T-cell (primary cell): ENCODE measurements around the gene SULF2. TPM values are rescaled to one million over a fixed set of nuclear protein-coding genes. Genes with fewer than 3 reads are reported as not detected.

Experiments used
- ATAC-seq, 4 experiments: fragments of 200-7000 bp in 3 of 4; fragments of 150-1000 bp in 1 of 4; cut with Tn5 transposase; replicated peaks in 1 of 4; 1 replicate in 3 of 4; 2 replicates in 1 of 4; pipeline ENCODE4 v1.10.0; 2021; ENCODE audit warnings: moderate library complexity in 3 of 4, mild to moderate bottlenecking in 2 of 4, moderate number of reproducible peaks in 1 of 4
- CTCF ChIA-PET, 2 donors: fragments of 300-600 bp; sonication (Branson Sonifier 250); formaldehyde crosslinking; loops; one replicate each; lab custom pipeline; 2022; ENCODE audit warnings: antibody characterized with exemption in 2 of 2; lab: Charles Lee
- POLR2A ChIA-PET, 2 donors: fragments of 300-600 bp; sonication (Branson Sonifier 250); formaldehyde crosslinking; loops; one replicate each; lab custom pipeline; 2022; ENCODE audit warnings: antibody characterized with exemption in 2 of 2; lab: Charles Lee
- DNase-seq, 35 experiments: peaks; one replicate each; pipeline versions ENCODE4 v3.0.0 to v3.0.0-alpha.2; 2013 to 2023
- H3K27ac ChIP-seq: one replicate; pipeline ENCODE4 v1.5.1; 2013; ENCODE audit warnings: low read length
- H3K27me3 ChIP-seq, 2 experiments: replicated peaks in 1 of 2; 1 replicate in 1 of 2; 2 replicates in 1 of 2; pipeline versions ENCODE4 v1.6.1 to v1.7.0; 2013; ENCODE audit warnings: low read length in 1 of 2, mixed read lengths in 1 of 2; ENCODE audit not compliant: control insufficient read depth in 2 of 2, insufficient read depth in 2 of 2; ENCODE audit errors: extremely low read depth in 1 of 2
- H3K36me3 ChIP-seq, 2 donors: 1 replicate in 1 of 2; 2 replicates in 1 of 2; pipeline versions ENCODE4 v1.6.1 to v1.7.0; 2013; ENCODE audit warnings: low read length in 1 of 2; ENCODE audit not compliant: control insufficient read depth in 2 of 2, insufficient read depth in 1 of 2; ENCODE audit errors: extremely low read depth in 1 of 2
- H3K4me1 ChIP-seq, 2 experiments: 1 replicate in 1 of 2; 2 replicates in 1 of 2; pipeline versions ENCODE4 v1.6.1 to v1.7.0; 2013; ENCODE audit warnings: low read length in 2 of 2, mixed read lengths in 1 of 2; ENCODE audit not compliant: insufficient read depth in 2 of 2, control insufficient read depth in 1 of 2; ENCODE audit errors: extremely low read depth in 1 of 2
- H3K4me3 ChIP-seq, 2 donors: 1 replicate in 1 of 2; 2 replicates in 1 of 2; pipeline versions ENCODE4 v1.5.1 to v1.7.0; 2013; ENCODE audit warnings: mild to moderate bottlenecking in 2 of 2, low read length in 1 of 2, moderate library complexity in 1 of 2; ENCODE audit not compliant: control insufficient read depth in 1 of 2; ENCODE audit errors: extremely low read depth in 1 of 2
- H3K9me3 ChIP-seq: 2 replicates; pipeline ENCODE4 v1.7.0; 2013
- H3K27ac Mint-ChIP-seq, 2 donors: one replicate each; pipeline ENCODE4 v1.8.0; 2020 to 2021; ENCODE audit warnings: mild to moderate bottlenecking in 2 of 2, mixed read lengths in 2 of 2
- H3K27me3 Mint-ChIP-seq, 2 donors: one replicate each; pipeline ENCODE4 v1.8.0; 2021 to 2022; ENCODE audit warnings: mixed read lengths in 2 of 2
- H3K36me3 Mint-ChIP-seq: one replicate; pipeline ENCODE4 v1.8.0; 2021; ENCODE audit warnings: mixed read lengths
- H3K4me1 Mint-ChIP-seq, 3 donors: one replicate each; pipeline ENCODE4 v1.8.0; 2020 to 2022; ENCODE audit warnings: mixed read lengths in 3 of 3, mild to moderate bottlenecking in 1 of 3
- H3K4me3 Mint-ChIP-seq, 3 donors: one replicate each; pipeline ENCODE4 v1.8.0; 2020 to 2022; ENCODE audit warnings: mild to moderate bottlenecking in 3 of 3, mixed read lengths in 3 of 3, moderate library complexity in 3 of 3
- H3K9me3 Mint-ChIP-seq, 3 donors: one replicate each; pipeline ENCODE4 v1.8.0; 2020 to 2022; ENCODE audit warnings: mixed read lengths in 3 of 3
- WGBS: methylation state at CpG from one replicate; pipeline ENCODE4 v1.1.5; 2013; ENCODE audit warnings: missing lambda C conversion rate; ENCODE audit not compliant: insufficient coverage; 5-methylcytosine and 5-hydroxymethylcytosine counted together
- total RNA-seq, 35 experiments: library from RNA in 6 of 35; stranded (reverse) in 6 of 35; fragments of 120-200 nt in 1 of 35; gene quantifications; one replicate each; pipeline versions ENCODE4 v1.2.1 to v1.2.4 and lab custom pipeline; 2013 to 2026

Gene SULF2
- total RNA-seq, 5 donors from 2014 or later (not counting 1 experiment from before 2014, with no cell fraction given), result 0.76 to 1.7 (median 1.3) TPM

DNA sequence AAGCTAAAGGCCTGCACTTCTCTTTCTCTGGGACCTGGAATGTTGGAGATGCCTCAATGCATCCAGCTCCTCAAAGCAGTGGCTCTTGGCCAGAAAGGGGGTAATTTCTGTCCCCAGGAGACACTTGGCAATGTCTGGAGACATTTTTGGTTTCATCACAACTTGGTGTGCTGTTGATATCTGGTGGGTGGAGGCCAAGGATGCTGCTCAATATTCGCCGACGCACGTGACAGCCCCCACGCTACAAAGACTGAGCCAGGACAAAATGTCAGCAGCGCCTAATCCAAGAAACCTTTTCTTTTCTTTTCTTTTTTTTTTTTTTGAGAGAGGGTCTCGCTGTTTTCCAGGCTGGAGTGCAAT is 79.8 kb downstream of the SULF2 start:
- Mint-ChIP-seq H3K36me3 (no peaks in the 10 kb centered on the region), H3K4me1 (no peaks in the 10 kb centered on the region), H3K27me3 (peaks cover 0 to 9% of the 10 kb centered on the region in 2 donors), H3K9me3 (no peaks in the 10 kb centered on the region), H3K27ac (no peak overlapping the region), H3K4me3 (no peak overlapping the region)
- no CpG with 5 or more reads among the region's 7 CpGs for WGBS
- no peak for ATAC-seq
- Histone ChIP-seq H3K4me3 (no peak overlapping the region), H3K36me3 (no peaks in the 10 kb centered on the region), H3K27ac (no peak overlapping the region), H3K4me1 (no peaks in the 10 kb centered on the region), H3K9me3 (no peaks in the 10 kb centered on the region), H3K27me3 (peaks cover 0 to 23% of the 10 kb centered on the region in 2 experiments)
- ChIA-PET CTCF (interaction anchor here in 1 of 2 donors (0.7 kb wide), 1 partner anchor 118 kb away, joined by 3 read pairs; no protein-coding TSS in a partner anchor), POLR2A (no interaction called here)
- no peak for DNase-seq

DNA sequence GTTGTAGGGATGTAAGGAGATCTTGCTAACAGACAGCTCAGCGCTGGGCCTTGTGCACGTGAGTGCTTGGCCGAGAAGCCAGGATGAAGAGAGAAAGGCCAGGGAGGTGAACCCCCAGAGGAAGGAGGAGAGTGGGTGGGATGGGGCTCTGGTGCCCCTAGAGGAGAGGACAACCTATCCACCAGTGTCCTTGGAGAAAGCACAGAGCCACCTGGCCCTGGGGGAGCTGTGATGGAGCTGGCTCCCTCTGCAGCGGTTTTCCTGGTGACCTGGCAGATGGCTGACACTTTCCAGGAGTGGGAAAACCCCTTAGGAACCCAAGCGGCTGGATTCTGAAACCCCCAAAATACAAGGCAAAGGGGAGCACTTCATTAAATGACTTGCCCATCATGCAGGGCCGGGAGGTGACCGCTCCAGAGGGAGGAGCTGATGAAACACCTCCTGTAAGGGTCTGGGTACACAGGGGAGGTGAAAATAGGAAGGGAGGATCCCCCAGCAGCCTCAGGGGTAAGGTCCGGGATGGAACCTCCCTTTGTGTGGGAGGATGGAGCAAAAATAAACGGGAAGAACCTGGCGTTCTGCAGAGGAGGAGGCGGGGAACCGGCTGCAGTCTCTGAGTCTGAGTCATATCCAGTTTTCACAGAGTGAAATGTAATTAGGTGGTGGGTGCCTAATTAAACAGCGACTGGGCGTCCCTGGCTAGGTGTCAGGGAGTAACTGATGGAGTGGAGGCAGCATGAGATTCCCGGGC is 80.4 kb downstream of the SULF2 start:
- Mint-ChIP-seq H3K4me3 (no peak overlapping the region), H3K4me1 (no peaks in the 10 kb centered on the region), H3K27me3 (peaks cover 0 to 9% of the 10 kb centered on the region in 2 donors), H3K9me3 (no peaks in the 10 kb centered on the region), H3K36me3 (no peaks in the 10 kb centered on the region), H3K27ac (no peak overlapping the region)
- Histone ChIP-seq H3K4me1 (no peaks in the 10 kb centered on the region), H3K9me3 (no peaks in the 10 kb centered on the region), H3K27me3 (peaks cover 0 to 23% of the 10 kb centered on the region in 2 experiments), H3K27ac (no peak overlapping the region), H3K4me3 (no peak overlapping the region), H3K36me3 (no peaks in the 10 kb centered on the region)
- ChIA-PET CTCF (no interaction called here), POLR2A (no interaction called here)
- ATAC-seq, result no peak
- 41% methylated on average over 10 of the region's 15 CpGs for WGBS
- no peak for DNase-seq

DNA sequence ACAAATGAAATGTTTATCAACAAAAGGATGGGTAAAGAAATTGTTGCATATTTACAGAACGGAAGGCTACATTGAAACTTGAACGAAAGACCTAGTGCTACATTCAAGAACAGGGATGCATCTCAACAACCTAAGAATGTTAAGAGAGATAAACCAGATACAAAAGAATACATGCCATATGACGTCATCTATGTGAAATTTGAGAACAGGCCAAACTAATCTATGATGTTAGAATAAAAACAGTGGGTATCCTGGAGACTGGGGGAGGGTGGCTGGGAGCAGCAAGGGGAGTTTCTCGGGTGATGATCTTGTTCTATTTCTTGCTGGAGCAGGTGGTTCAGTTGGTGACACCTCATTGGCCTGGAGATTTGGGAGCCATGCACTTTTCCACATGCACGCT is 81.5 kb downstream of the SULF2 start:
- POLR2A ChIA-PET, result no interaction called here
- DNase-seq, result no peak
- CTCF ChIA-PET, result interaction anchor here (0.5 to 0.6 kb wide), 2 partner anchors 45 to 917 kb away, joined by 4 to 5 read pairs; no protein-coding TSS in a partner anchor
- no peaks in the 10 kb centered on the region for H3K9me3 ChIP-seq
- peaks cover 0 to 21% of the 10 kb centered on the region in 2 experiments for H3K27me3 ChIP-seq
- no peak overlapping the region for H3K4me3 Mint-ChIP-seq
- no peaks in the 10 kb centered on the region for H3K4me1 Mint-ChIP-seq
- no peaks in the 10 kb centered on the region for H3K36me3 Mint-ChIP-seq
- WGBS, result no CpG with 5 or more reads among the region's 5 CpGs
- no peak overlapping the region for H3K27ac ChIP-seq
- no peaks in the 10 kb centered on the region for H3K4me1 ChIP-seq
- no peak for ATAC-seq
- no peaks in the 10 kb centered on the region for H3K9me3 Mint-ChIP-seq
- peaks cover 0 to 6% of the 10 kb centered on the region in 2 donors for H3K27me3 Mint-ChIP-seq
- H3K4me3 ChIP-seq, result no peak overlapping the region
- no peak overlapping the region for H3K27ac Mint-ChIP-seq
- H3K36me3 ChIP-seq, result no peaks in the 10 kb centered on the region

DNA sequence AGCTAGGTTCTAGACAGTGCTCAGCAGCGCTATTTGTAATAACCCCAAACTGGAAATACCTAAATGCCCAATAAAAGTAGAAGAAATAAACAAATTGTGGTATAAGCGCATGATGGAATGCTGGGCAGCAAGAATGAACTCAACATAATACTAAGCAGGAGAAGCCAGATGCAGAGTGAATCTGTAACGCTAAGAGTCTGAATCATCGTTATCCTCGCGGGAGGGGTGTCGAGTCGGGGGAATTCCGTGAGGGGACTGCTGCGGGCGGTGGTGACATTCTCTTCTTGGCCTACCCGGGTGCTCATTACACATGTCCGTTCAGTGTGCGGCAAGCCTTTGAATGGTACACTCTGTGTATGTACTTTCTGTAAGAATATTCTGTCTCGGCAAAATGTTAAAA is 83.7 kb downstream of the SULF2 start:
- ChIA-PET POLR2A (no interaction called here), CTCF (no interaction called here)
- WGBS, result 77% methylated on average over 11 of the region's 15 CpGs
- DNase-seq (no peak), ATAC-seq (no peak)
- Histone ChIP-seq H3K4me1 (no peaks in the 10 kb centered on the region), H3K36me3 (no peaks in the 10 kb centered on the region), H3K27me3 (peaks cover 0 to 18% of the 10 kb centered on the region in 2 experiments), H3K27ac (no peak overlapping the region), H3K4me3 (no peak overlapping the region), H3K9me3 (no peaks in the 10 kb centered on the region)
- Mint-ChIP-seq H3K36me3 (no peaks in the 10 kb centered on the region), H3K27ac (no peak overlapping the region), H3K9me3 (no peaks in the 10 kb centered on the region), H3K27me3 (peaks cover 0 to 6% of the 10 kb centered on the region in 2 donors), H3K4me3 (no peak overlapping the region), H3K4me1 (no peaks in the 10 kb centered on the region)

DNA sequence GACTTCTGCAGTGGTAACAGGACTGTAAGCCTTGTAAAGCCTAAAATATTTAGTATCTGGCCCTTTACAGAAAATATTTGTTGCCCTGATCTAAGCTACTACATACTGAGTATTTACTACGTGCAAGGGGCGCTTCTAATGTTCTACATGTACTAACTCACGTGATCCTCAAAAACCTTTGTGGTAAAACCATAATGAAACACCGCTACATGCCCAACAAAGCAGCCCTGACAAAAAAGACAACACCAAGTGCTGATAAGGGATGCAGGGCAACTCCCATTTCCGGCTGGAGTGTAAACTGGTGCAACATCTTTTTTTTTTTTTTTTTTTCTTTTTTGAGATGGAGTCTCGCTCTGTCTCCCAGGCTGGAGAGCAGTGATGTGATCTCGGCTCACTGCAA is 85.0 kb downstream of the SULF2 start:
- CTCF ChIA-PET, result no interaction called here
- no peak overlapping the region for H3K27ac ChIP-seq
- no peak for DNase-seq
- peaks cover 0 to 4% of the 10 kb centered on the region in 2 donors for H3K27me3 Mint-ChIP-seq
- H3K27me3 ChIP-seq, result peaks cover 0 to 15% of the 10 kb centered on the region in 2 experiments
- no peaks in the 10 kb centered on the region for H3K36me3 ChIP-seq
- no peak overlapping the region for H3K4me3 Mint-ChIP-seq
- no peaks in the 10 kb centered on the region for H3K4me1 ChIP-seq
- WGBS, result 88% methylated on average over 3 of the region's 7 CpGs
- H3K9me3 ChIP-seq, result no peaks in the 10 kb centered on the region
- no peak overlapping the region for H3K4me3 ChIP-seq
- ATAC-seq, result no peak
- no peaks in the 10 kb centered on the region for H3K9me3 Mint-ChIP-seq
- no peak overlapping the region for H3K27ac Mint-ChIP-seq
- H3K36me3 Mint-ChIP-seq, result no peaks in the 10 kb centered on the region
- POLR2A ChIA-PET, result no interaction called here
- H3K4me1 Mint-ChIP-seq, result peaks cover 1 to 6% (median 2%) of the 10 kb centered on the region in 3 donors

DNA sequence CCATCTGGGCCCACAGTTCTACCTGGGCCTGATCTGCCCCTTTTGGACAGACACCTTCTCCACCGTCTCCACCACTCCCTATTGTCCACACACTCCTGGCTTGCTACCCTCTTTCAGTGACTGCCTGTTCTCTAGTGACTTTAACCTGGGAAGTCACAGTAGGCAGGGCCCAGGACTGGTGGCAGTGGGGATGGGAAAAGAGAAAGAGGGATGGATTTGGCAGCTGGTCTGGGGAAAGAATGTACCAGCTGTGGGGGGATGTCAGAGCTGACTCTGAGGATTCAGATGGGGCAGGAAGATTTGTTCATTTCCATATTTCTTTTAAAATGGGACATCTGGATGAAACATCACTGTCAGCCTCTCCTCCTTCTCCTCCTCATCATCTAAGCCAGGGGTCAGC is 85.5 kb downstream of the SULF2 start:
- no peaks in the 10 kb centered on the region for H3K36me3 ChIP-seq
- no peaks in the 10 kb centered on the region for H3K9me3 Mint-ChIP-seq
- no peak overlapping the region for H3K4me3 ChIP-seq
- H3K27me3 Mint-ChIP-seq, result peaks cover 0 to 2% of the 10 kb centered on the region in 2 donors
- no peak overlapping the region for H3K4me3 Mint-ChIP-seq
- ATAC-seq (no peak), DNase-seq (no peak)
- CTCF ChIA-PET, result no interaction called here
- peaks cover 5 to 9% (median 6%) of the 10 kb centered on the region in 3 donors for H3K4me1 Mint-ChIP-seq
- H3K36me3 Mint-ChIP-seq, result no peaks in the 10 kb centered on the region
- POLR2A ChIA-PET, result no interaction called here
- peaks cover 0 to 11% of the 10 kb centered on the region in 2 experiments for H3K27me3 ChIP-seq
- H3K9me3 ChIP-seq, result no peaks in the 10 kb centered on the region
- no peak overlapping the region for H3K27ac Mint-ChIP-seq
- no peak overlapping the region for H3K27ac ChIP-seq
- H3K4me1 ChIP-seq, result no peaks in the 10 kb centered on the region
- WGBS, result no CpG with 5 or more reads among the region's 1 CpG
